CD14-positive monocyte (primary cell): Measurements from ENCODE around the gene ERMARD. TPM values are rescaled to one million over a fixed set of nuclear protein-coding genes. Genes with fewer than 3 reads are reported as not detected.

Experiments
- DNase-seq, 3 donors: peaks; one replicate each; pipeline ENCODE4 v3.0.0-alpha.2; 2011 to 2022
- H2AFZ ChIP-seq: 2 replicates; pipeline ENCODE4 v1.6.0; 2012; ENCODE audit warnings: mild to moderate bottlenecking, low read depth, low read length, inconsistent platforms; ENCODE audit not compliant: insufficient read depth, poor library complexity, severe bottlenecking
- H3K27ac ChIP-seq, 2 donors: 1 replicate in 1 of 2; 2 replicates in 1 of 2; pipeline ENCODE4 v1.5.1; 2012 to 2013; ENCODE audit warnings: low read length in 2 of 2, control low read depth in 1 of 2, inconsistent platforms in 1 of 2, low read depth in 1 of 2, mild to moderate bottlenecking in 1 of 2
- H3K27me3 ChIP-seq, 2 donors: one replicate each; pipeline versions ENCODE4 v1.6.0 to v1.6.1; 2011 to 2013; ENCODE audit warnings: low read length in 2 of 2; ENCODE audit not compliant: control insufficient read depth in 2 of 2, insufficient read depth in 2 of 2
- H3K36me3 ChIP-seq, 2 donors: replicated peaks in 1 of 2; 1 replicate in 1 of 2; 2 replicates in 1 of 2; pipeline versions ENCODE4 v1.5.1 to v1.6.1; 2012 to 2013; ENCODE audit warnings: low read length in 2 of 2, control low read depth in 1 of 2, inconsistent platforms in 1 of 2, mild to moderate bottlenecking in 1 of 2; ENCODE audit not compliant: insufficient read depth in 2 of 2, control insufficient read depth in 1 of 2
- H3K4me1 ChIP-seq, 2 donors: 1 replicate in 1 of 2; 2 replicates in 1 of 2; pipeline versions ENCODE4 v1.5.1 to v1.6.1; 2012 to 2013; ENCODE audit warnings: low read length in 2 of 2, control low read depth in 1 of 2, inconsistent platforms in 1 of 2, mild to moderate bottlenecking in 1 of 2, moderate library complexity in 1 of 2; ENCODE audit not compliant: insufficient read depth in 2 of 2, control insufficient read depth in 1 of 2
- H3K4me2 ChIP-seq: replicated peaks from 2 replicates; pipeline ENCODE3; 2012; ENCODE audit warnings: low read length, moderate library complexity, mild to moderate bottlenecking; ENCODE audit not compliant: poor library complexity, severe bottlenecking; ENCODE audit errors: extremely low read depth
- H3K4me3 ChIP-seq, 3 experiments: fragments of 200-600 bp in 1 of 3; sonication (generic) in 1 of 3; replicated peaks in 1 of 3; 1 replicate in 2 of 3; 2 replicates in 1 of 3; pipeline ENCODE4 v1.5.1; 2011 to 2013; ENCODE audit warnings: low read length in 3 of 3, mild to moderate bottlenecking in 3 of 3, control low read depth in 2 of 3, low read depth in 2 of 3, inconsistent platforms in 1 of 3, moderate library complexity in 1 of 3
- H3K79me2 ChIP-seq: 2 replicates; pipeline ENCODE4 v1.6.0; 2012; ENCODE audit warnings: mild to moderate bottlenecking, control low read depth, inconsistent platforms, low read length, moderate library complexity; ENCODE audit not compliant: insufficient read depth
- H3K9ac ChIP-seq: 2 replicates; pipeline ENCODE4 v1.6.0; 2017; ENCODE audit warnings: low read length, mild to moderate bottlenecking; ENCODE audit not compliant: insufficient read depth, poor library complexity, severe bottlenecking
- H3K9me3 ChIP-seq, 2 donors: replicated peaks in 1 of 2; 1 replicate in 1 of 2; 2 replicates in 1 of 2; pipeline versions ENCODE4 v1.5.1 to v1.6.1; 2012 to 2013; ENCODE audit warnings: low read length in 2 of 2, control low read depth in 1 of 2; ENCODE audit not compliant: control insufficient read depth in 1 of 2, insufficient read depth in 1 of 2
- H4K20me1 ChIP-seq: 2 replicates; pipeline ENCODE4 v1.6.0; 2012; ENCODE audit warnings: mild to moderate bottlenecking, low read length, control low read depth, moderate library complexity; ENCODE audit not compliant: insufficient read depth
- H3K27ac Mint-ChIP-seq, 7 donors: one replicate each; pipeline ENCODE4 v1.8.0; 2020; ENCODE audit warnings: mild to moderate bottlenecking in 7 of 7, mixed read lengths in 7 of 7, moderate library complexity in 6 of 7, inconsistent platforms in 2 of 7
- H3K27me3 Mint-ChIP-seq, 3 donors: one replicate each; pipeline ENCODE4 v1.8.0; 2021 to 2022; ENCODE audit warnings: low read depth in 3 of 3, mild to moderate bottlenecking in 3 of 3, mixed read lengths in 3 of 3, moderate library complexity in 3 of 3, inconsistent platforms in 1 of 3
- H3K36me3 Mint-ChIP-seq, 2 donors: one replicate each; pipeline ENCODE4 v1.8.0; 2020; ENCODE audit warnings: mixed read lengths in 2 of 2, inconsistent platforms in 1 of 2, mild to moderate bottlenecking in 1 of 2
- H3K4me1 Mint-ChIP-seq: one replicate; pipeline ENCODE4 v1.8.0; 2020; ENCODE audit warnings: mild to moderate bottlenecking, mixed read lengths
- H3K4me3 Mint-ChIP-seq, 2 donors: one replicate each; pipeline ENCODE4 v1.8.0; 2020; ENCODE audit warnings: mild to moderate bottlenecking in 2 of 2, mixed read lengths in 2 of 2, moderate library complexity in 1 of 2
- H3K9me3 Mint-ChIP-seq, 7 donors: one replicate each; pipeline ENCODE4 v1.8.0; 2020 to 2022; ENCODE audit warnings: mixed read lengths in 7 of 7, mild to moderate bottlenecking in 6 of 7, moderate library complexity in 6 of 7, inconsistent platforms in 2 of 7
- WGBS: methylation state at CpG from one replicate; pipeline ENCODE4 v1.1.5; 2013; ENCODE audit warnings: missing lambda C conversion rate; ENCODE audit not compliant: insufficient coverage; 5-methylcytosine and 5-hydroxymethylcytosine counted together
- intact Hi-C, 2 donors: fragments of 100-400 bp; cut with micrococcal nuclease; formaldehyde crosslinking; loops; one replicate each; pipeline versions ENCODE4 v1.15.0 to v1.15.1; 2023
- polyA plus RNA-seq, 3 donors: library from polyadenylated mRNA; depleted of rRNA in 1 of 3; unstranded in 2 of 3; stranded (reverse) in 1 of 3; fragments of 300-500 nt in 2 of 3; fragments of >200 nt in 1 of 3; fragmentation: Illumina TruSeq in 2 of 3; gene quantifications; 1 replicate in 2 of 3; 2 replicates in 1 of 3; pipeline ENCODE4 v1.2.3, GENCODE V29; 2012 to 2021
- TF ChIP-seq, protein P1 (sequence below): fragments of 200-600 bp; IDR thresholded peaks from one replicate; pipeline ENCODE4 v1.8.0; 2022; ENCODE audit warnings: antibody characterized with exemption, mild to moderate bottlenecking

The ERMARD gene
- polyA plus RNA-seq, 3 donors: 10.6 to 33.0 (median 11.2) TPM

DNA sequence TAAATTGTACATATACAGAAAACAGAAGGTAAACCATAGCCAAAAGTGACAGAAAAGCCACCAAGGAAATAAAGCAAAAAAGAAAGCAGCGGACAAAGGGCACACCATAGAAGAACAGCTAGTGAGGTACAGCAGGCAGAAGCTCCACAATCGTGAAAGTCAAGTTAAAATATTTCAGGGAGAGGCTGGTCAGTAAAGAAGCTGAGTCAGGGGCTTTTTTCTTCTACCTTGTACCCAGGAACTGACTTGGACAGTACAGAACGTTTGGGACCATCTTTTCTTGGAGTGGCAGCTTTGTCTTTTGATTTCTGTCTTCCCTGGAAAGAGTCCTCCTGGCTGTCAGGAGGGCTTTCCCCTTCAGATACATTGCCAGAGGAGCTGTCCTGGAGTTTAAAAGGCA is 41.4 kb upstream of the ERMARD start:
- H3K36me3 Mint-ChIP-seq: peaks cover 42 to 46% of the 10 kb centered on the region in 2 donors
- WGBS: 100% methylated on average over 2 of the region's 3 CpGs
- H3K27me3 ChIP-seq: no peaks in the 10 kb centered on the region

DNA sequence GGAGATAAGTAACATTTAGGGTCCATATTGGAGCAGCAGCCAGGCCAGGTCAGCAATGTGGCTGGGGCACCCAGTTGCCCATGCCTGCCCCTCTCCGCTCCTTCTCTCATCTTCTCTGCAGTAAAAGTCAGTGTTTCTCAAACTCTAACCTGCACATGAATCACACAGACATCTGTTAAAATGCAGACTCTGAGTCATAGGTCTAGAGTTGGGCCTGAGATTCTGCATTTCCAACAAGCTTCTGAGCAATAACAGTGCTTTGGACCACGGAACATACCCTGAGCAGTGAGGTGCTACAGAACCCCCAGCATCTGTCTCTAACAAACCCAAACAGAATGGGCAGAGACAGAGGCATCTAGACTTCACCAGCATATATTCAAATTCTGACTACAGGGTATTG is 37.2 kb upstream of the ERMARD start:
- DNase-seq: no peak
- Histone ChIP-seq H3K4me1 (no peaks in the 10 kb centered on the region), H3K9me3 (no peaks in the 10 kb centered on the region), H3K4me3 (no peak overlapping the region), H3K4me2 (no peak overlapping the region), H3K27ac (no peak overlapping the region), H2AFZ (no peak overlapping the region), H3K27me3 (no peaks in the 10 kb centered on the region), H3K36me3 (peaks cover 31 to 71% of the 10 kb centered on the region in 2 donors), H3K79me2 (peaks cover 18% of the 10 kb centered on the region), H4K20me1 (no peaks in the 10 kb centered on the region), H3K9ac (no peak overlapping the region)
- peak overlapping the region in 1 of 7 donors; percentile 32 for H3K27ac Mint-ChIP-seq
- 88% methylated on average over 2 of the region's 2 CpGs for WGBS
- H3K27me3 Mint-ChIP-seq: peaks cover 0 to 3% (median 0%) of the 10 kb centered on the region in 3 donors
- peaks cover 0 to 2% (median 0%) of the 10 kb centered on the region in 7 donors for H3K9me3 Mint-ChIP-seq
- TF ChIP-seq, protein P1, sequence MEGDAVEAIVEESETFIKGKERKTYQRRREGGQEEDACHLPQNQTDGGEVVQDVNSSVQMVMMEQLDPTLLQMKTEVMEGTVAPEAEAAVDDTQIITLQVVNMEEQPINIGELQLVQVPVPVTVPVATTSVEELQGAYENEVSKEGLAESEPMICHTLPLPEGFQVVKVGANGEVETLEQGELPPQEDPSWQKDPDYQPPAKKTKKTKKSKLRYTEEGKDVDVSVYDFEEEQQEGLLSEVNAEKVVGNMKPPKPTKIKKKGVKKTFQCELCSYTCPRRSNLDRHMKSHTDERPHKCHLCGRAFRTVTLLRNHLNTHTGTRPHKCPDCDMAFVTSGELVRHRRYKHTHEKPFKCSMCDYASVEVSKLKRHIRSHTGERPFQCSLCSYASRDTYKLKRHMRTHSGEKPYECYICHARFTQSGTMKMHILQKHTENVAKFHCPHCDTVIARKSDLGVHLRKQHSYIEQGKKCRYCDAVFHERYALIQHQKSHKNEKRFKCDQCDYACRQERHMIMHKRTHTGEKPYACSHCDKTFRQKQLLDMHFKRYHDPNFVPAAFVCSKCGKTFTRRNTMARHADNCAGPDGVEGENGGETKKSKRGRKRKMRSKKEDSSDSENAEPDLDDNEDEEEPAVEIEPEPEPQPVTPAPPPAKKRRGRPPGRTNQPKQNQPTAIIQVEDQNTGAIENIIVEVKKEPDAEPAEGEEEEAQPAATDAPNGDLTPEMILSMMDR: no peak
- H3K36me3 Mint-ChIP-seq: peaks cover 61 to 65% of the 10 kb centered on the region in 2 donors
- H3K4me1 Mint-ChIP-seq: peaks cover under 1% of the 10 kb centered on the region
- intact Hi-C loops: no loop called here
- no peak overlapping the region for H3K4me3 Mint-ChIP-seq

More for the DNA sequence above, 41.4 kb upstream of the ERMARD start:
- Histone ChIP-seq H3K9me3 (no peaks in the 10 kb centered on the region), H3K36me3 (peaks cover 32 to 73% of the 10 kb centered on the region in 2 donors), H3K4me2 (no peak overlapping the region), H3K4me3 (no peak overlapping the region), H3K79me2 (peaks cover 7% of the 10 kb centered on the region), H4K20me1 (peaks cover 3% of the 10 kb centered on the region), H3K9ac (no peak overlapping the region), H2AFZ (no peak overlapping the region), H3K27ac (no peak overlapping the region), H3K4me1 (no peaks in the 10 kb centered on the region)
- H3K4me1 Mint-ChIP-seq: peaks cover 10% of the 10 kb centered on the region
- no peak overlapping the region for H3K4me3 Mint-ChIP-seq
- TF ChIP-seq, protein P1: no peak
- DNase-seq: no peak
- H3K27ac Mint-ChIP-seq: no peak overlapping the region
- H3K27me3 Mint-ChIP-seq: no peaks in the 10 kb centered on the region
- H3K9me3 Mint-ChIP-seq: no peaks in the 10 kb centered on the region
- intact Hi-C loops: no loop called here
